ENCODE measurements around the gene ECM2.

The ECM2 gene

DNA sequence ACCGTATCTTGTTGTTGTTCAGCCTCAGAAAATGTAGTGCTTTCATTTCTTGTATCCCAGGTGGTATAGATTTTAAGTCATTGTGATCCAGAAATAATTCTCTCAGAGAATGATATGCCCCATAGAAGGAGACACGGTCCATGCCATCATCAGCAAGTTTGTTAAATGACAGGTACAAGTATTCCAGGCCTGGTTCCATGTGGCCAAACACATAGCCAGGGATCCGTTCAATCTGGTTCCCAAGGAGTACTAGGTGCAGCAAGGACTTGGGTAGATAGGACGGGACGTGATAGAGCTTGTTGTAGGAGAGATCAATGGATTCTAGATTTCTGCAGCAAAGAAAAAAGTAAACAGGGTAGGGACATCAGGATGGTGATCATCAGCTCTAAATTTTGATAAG is 35.1 kb downstream of the ECM2 start:
- no peak for DNase-seq (ENCODE audit: low spot score)

DNA sequence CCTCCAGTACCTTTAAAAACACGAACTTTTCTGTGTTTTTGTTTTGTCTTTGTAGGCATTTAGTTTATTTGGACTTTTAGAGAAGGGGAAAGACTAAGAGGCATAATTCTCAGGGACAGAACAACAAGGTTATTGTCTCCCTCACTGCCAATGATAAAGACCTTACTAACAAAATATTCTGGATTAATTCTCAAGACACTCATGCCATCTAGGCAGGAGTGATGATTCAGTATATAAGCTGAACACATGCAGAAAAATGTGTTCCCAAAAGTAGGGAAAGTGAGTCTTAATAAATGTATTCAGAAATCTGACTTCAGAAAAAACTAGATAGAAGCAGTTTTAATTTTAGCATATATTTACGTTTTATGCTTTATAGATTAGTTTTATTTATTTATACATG is 36.1 kb downstream of the ECM2 start:
- no peak for DNase-seq (ENCODE audit: low spot score)

DNA sequence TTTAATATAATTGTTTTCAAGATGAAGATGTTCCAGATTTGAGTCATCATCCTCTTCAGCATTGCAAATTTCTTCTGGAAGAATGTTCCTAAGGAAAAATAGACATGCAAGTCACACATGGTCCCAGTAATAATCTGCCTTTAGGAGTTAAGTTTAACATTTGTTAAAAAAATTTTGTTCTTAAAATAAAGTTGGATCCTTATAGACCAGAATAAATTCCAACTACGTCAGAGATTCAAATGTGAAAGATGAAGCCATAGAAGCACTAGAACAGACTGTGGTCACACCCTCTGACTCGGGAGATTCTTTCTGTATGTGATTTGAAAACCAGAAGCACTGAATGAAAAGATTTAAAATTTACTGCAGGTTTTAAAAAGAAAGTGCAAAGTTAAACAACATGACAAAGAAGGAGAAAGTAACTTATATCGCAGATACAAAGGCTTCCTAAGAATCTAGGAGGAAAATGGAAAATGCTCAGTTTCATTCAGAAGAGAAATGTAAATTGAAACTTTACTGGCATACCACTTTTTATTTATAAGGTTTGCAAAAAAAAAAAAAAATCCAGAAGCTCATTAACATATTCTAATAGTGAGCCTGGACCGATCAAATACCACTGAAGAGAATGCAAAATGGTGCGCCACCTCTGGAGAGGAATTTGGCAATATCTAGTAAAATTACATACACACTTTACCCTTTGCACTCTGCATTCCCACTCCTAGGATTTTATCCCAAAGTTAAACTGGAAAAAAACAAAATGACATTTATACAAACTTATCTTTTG is 39.2 kb downstream of the ECM2 start:
- DNase-seq (ENCODE audit: low spot score), result no peak

DNA sequence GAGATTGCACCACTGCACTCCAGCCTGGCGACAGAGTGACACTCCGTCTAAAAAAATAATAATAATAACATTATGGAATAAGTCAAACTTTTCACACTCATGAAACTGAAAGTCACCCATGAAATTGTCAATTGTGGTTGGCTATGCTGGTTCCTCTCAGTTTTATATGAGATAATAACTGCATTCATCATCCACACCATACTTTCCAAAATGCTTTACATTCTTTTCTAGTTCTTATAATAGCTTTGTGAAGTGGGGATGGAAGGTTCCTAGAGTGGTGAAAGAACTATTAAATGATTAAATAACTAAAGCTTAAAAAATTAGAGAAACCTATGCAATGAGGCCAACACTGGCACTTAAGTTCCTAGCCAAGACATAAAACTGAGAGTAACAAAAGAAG is 40.9 kb downstream of the ECM2 start:
- DNase-seq (ENCODE audit: low spot score), result no peak

DNA sequence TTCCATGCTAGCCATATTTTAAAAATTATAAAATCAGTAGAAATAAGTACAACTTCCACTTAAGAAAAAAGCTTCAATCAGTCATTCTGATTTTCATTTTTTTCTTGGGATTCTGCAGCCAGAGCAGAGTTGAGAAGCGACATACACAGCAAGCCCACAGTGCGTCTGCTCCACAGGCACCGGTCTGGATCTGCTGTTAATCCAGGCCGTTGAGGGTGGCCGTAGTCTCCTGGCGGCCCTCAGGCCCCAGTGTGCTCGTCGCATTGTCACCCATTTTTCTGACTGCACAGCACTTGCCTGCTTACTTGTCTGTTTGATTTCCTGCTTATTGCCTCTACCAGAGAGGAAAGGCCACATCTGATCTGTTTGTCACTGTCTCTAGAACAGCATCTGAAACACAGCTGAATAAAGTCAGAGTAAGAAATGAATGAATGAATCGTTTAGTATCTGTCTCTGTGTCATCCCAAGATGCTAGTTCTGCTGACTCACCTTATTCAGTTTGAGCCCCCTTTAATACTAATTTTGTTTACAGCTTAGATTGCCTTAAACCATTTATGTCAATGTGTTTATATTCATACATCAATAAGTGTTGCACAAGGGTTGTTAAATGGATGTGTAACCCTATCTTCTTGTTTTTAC is 41.9 kb downstream of the ECM2 start:
- no peak for DNase-seq (ENCODE audit: low spot score)

DNA sequence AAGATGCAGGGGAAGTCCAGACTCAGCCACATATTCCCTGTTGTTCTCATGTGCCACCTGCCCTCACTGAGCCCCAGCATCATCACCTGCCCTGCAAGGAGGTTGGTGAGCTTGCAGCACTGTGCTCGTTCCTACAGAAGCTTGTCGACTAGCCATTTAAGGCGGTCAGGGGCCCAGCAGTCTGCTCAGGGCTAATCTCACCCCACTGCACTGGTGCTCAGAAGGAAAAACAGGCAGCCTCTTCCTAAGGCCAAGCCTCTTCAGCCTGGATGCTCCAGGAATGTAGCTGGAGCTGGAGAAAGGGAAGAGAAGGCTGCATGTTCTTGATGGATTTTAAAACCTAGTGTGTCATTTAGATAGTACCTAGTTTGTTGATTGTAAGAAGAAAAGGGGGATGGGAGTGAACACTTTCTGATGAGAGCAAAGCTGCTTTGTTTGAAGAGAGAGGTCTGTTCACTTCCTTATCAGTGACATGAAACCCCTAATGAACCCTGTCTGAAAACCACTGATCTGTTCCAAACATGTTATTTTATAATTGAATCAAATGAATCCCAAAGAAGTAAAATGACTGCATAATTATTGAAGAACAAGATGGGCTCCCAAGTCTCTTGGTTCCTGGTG is 42.9 kb downstream of the ECM2 start:
- no peak for DNase-seq (ENCODE audit: low spot score)

DNA sequence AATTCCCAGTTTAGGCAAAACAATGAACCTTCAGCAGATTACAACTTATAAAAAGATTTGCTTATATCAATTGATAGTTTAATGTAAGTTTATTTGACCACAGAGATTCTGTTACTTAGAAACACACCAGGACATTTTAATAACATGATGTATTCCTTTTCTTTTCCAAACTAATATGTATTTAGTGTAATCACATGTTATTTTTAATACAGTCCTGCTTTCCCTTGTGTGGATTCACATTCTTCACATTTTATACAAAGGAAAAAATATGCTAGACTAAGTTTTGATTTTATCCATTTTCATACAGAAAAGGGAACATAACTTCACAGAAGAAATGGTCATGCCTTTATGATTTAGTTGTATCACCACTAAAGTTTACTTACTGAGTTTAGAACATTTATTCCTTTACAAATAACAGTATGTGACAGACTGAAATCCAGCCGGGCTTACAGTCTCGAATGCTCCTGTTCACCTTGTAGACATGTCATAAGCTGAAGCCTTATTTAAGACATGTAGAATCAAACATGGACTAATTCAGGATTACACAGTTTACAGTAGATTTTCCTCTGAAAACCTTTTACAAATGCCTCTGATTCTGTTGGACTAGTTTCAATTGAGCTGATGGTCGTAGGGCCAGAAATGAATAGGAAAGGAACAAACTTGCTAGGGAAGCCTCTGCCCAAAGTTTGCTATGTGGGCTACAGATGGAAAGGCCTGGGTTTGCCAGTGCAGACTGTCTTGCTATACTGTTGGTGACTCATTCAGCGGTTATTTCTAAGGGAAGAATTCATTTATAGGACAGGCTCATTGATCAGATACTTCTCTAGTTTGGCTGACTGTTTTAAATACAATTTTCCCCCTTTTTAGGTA is 46.9 kb downstream of the ECM2 start:
- DNase-seq (ENCODE audit: low spot score), result no peak

DNA sequence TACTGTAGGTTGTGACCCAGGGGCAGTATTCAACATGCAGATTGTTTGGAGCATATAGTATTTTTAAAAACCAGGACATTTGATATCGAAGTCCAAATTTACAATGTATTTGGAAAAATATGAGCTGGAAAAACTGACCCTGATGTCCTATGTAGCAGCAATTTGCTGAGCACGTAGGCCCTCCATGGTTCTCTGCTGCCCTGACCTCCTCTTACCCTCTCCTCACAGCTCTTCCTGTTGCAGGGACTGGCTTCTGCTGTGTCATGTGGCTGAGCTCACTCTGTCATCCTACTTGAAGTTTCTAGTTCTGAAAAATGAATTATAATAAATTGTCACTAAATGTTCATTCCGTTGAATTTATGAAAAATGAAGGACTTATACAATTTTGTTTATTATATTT is 49.4 kb downstream of the ECM2 start:
- no peak for DNase-seq (ENCODE audit: low spot score)

DNA sequence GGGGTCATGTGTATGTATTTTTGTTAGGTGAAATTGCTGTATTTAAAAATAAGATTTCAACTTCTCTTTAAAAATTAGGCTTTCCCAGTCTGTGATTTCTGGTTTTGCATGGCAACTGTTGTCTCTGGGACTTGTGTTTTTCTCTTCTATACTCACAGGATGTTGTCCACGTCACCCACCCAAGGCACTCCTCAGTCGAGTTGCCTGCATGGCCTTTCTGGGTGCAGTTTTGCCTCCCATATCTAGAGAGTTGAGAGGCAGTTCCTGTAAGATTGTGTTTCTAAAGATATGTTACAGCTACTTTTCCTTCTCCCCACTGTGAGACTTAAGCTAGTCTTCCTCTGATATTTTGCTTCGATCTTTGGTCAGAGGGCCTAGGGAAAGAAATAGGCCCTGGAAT is 51.2 kb downstream of the ECM2 start:
- DNase-seq (ENCODE audit: low spot score), result no peak

DNA sequence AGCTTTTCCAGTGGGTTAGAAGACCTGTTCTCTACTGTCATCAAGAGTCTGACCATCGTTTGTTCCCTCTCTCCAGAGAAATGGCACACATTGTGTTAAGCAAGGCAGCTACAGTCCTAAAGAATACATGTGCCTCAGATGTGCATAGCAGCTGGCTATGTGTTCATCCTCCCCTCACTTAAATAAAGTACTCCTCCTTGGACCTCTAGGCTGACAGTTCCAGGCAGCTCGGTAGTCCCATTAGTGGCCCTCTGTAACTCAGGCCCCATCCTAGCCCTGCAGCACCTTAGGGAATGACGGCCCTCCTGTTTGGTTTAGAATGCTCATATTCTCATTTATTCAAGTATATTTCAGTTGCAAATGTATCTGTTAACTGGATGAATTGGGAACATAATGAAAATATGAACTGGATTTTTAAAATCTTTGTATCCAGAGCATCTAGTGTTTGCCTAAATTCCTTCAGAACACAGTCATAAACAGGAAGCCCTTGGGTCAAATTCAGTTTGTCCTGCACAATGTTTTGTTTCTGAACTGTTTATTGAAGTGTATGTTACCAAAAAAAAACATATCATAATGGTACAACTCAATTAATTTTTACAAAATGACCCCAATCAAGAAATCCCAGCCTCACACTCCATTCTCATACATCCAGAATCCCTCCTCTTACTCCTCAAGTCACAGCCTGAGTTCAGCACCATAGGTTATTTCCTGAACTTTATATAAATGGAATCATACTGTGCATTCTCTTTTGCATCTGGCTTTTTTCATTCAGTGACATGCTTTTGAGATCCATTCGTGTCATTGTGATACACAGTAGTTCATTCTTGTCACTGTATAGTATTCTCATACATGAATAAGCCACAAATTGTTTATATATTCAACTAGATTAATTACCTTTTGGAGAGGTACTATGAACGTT is 51.9 kb downstream of the ECM2 start:
- no peak for DNase-seq (ENCODE audit: low spot score)

DNA sequence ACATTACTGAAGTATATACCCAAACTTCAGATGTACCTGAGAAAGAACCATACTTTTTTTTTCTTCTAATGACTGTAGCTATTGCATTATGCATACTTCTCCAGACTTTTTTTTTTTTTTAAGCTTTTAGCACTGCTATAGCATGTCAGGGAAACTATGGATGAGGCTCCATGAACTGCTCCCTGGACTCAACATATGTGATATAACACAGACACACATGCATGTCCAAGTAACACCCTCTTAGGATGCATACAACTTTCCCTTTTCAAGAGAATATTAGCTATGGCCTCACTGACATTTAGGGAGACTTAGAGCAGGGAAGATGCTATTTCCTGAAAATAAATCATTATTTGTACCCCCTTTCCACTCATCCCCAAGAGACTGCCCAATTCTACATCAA is 53.0 kb downstream of the ECM2 start:
- no peak for DNase-seq (ENCODE audit: low spot score)

DNA sequence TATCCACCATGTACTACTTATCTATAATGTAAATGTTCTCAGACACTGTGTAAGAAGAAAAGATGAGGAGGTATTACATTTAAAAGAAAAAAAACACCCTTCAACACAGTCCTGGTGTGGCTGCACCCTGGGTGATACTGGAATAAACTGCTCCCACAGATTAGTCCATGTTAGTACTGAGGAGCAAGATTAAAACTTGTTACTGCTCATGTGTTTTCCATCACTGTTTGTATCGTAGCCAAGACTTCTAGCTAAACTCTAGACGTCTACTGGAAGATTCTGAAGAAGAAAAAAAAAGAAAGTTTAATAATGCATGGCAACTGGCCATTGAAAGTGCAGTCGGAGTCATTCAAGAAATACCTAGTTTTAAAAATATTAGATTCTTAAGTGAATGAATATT is 53.5 kb downstream of the ECM2 start, which contains the start of gene ASPN:
Gene ASPN, minus strand, starts transcription at position 178 of the 400 bp plus-strand sequence.
- no peak for DNase-seq (ENCODE audit: low spot score)

DNA sequence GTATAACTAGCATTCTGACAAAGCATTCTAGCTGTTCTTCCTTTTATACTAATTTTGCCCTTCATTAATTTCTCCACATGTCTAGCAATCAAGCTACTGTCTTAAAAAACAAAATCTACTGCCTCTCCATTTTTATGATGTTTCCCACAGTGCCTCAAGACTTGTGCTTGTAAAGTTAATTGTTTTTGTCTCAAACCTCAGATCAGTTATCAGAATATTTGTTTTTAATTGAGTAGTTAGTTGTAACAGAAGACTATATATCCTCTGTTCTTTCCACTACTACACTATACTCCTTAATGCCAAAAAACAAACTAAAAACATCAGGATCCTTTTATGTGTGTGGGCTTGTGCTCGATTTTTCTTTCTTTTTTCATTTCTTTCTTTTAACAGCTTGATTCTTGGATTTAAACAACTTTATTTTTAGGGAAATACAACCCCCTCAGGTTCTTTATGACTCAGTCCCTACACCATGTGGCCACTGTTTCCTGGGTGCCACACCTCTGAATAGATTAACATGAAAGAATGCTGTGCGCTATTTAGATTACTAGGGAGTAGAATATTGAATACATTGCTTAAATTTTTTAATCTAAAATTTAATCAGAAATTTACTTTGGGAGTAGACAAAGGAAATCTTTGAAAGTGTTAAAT is 54.7 kb downstream of the ECM2 start:
- peak; percentile 44 for DNase-seq (ENCODE audit: low spot score)

DNA sequence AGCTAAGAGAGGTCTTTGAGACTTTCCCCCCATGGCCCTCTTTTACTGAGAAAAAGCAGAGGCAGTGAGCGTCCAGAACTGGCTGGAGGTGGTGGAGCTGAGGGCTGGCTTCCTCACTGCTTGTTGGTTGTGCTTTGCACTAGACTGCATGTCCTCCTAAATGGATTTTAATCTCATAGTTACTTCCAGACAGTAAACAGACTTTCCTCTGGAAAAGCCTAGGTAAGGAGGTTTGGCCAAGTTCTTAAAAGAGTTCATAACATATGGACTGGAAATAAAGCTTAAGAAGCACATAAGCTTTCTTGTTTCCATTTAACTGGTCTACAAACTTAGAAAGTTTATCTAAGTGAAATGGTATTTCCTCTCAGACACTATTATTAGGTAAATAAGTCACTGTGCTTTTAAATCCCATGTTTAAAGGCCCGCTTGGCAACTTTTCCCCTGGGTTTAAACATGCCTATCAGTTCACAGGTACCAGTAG is 55.5 kb downstream of the ECM2 start:
- DNase-seq (ENCODE audit: low spot score), result no peak

DNA sequence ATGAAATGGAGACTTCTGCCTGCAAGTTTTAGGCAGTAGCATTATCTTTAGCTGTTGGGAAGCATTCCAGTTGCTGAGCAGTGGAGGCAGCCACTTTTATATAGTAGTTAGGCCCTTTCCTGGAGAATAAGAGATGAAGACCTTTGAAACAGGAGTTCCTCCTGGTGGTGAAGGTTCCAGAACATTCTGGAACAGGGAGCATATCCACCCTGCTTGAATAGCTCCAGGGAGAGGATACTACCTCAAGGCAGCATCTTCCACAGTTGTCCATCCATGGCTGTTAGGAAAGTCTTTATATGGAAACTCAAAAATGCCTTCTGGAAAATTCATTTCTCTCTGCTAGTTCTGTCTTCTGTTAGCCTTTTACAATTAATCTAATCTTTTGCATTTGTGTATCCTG is 56.4 kb downstream of the ECM2 start:
- DNase-seq (ENCODE audit: low spot score), result no peak

DNA sequence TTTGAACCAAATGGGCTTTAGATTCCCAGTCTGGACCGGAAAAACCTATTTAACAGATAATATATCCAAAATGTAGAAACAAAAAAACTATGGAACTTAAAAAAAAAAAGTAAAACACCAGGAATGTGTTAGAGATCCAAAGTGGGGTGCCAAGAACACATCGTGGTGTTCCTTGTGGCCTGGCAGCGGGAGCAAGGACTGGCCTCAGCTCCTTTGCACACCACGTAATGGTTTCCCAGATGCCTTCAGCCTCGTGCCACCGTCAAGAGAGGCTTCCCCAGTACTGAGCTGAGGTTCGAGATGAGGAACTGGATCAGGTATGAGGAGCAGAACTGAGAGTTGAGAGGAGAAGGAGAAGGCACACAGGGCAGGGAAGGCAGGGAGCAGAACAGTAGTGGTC is 57.0 kb downstream of the ECM2 start:
- no peak for DNase-seq (ENCODE audit: low spot score)

DNA sequence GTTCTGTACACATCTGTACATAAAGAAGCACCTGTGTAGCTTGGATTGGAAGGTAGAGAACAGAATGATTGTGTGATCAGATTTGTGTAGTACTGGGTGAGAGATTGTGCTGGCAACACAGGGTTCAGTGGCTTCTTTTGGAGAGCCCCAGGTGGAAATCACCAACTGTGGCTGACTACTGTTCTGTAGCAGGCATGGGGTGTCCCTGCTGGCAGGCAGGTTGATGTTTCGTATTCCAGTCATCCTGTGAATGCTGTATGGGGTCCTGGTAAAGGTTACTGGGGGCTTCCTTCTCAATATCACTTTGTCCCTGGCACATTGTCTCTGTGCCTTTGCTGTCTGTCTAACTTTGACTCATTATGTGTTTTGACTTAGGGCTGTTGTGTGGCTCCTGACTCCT is 58.8 kb downstream of the ECM2 start:
- no peak for DNase-seq (ENCODE audit: low spot score)

DNA sequence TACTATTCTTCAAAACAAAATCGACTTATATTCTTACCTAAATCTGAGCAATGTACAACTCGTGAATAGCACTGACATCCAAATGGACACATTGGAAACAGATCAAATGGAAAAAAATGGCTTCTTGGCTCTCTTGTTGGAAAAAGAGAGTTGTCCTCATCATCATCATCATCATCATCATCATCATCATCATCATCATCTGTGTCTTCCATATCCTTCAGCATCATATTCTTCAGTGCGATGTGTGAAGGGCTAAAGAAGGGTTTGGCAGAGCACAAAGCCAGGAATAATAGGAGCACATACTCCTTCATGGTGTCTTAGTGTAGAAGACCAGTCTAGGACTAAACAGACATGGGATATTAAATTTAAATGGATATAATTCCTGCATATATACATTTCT is 61.2 kb downstream of the ECM2 start:
- no peak for DNase-seq (ENCODE audit: low spot score)

DNA sequence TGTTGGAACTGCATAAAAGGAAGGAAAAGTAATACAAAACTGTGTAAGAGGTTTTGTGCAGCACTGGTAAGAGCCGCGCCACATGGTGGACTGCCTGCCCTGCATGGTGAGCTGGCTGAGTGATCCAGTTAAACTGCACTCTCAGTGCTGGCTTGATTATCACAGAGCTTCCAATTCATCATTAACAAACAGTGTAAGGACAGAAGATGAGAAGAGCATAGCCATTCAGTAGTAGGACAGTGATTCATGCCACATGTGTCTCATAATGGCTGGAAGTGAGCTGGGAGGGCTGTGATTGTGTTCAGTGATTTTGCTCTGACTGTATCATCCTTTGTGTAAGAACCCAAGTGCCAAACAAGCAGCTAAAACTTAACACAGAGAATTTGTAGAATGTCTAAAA is 67.6 kb downstream of the ECM2 start:
- DNase-seq (ENCODE audit: low spot score), result peak; percentile 74

DNA sequence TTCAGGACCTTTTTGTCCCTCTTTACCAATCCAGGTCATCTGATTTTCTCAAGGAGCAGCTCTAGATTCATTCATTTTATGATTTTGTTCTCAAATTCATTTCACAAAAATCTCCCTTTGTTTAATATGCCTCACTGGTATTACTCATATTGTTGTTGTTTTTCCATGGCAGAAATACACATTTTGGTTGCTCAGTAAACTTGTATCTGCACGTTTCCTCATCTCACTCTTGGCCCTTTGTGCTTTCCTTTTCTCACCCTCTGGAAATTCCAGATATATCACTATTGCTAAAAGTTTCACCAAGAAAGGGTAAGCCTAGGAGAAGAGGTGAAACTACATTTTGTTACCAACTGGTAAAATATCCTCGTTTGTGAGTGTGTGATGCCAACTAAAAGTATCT is 68.3 kb downstream of the ECM2 start:
- DNase-seq (ENCODE audit: low spot score), result no peak

DNA sequence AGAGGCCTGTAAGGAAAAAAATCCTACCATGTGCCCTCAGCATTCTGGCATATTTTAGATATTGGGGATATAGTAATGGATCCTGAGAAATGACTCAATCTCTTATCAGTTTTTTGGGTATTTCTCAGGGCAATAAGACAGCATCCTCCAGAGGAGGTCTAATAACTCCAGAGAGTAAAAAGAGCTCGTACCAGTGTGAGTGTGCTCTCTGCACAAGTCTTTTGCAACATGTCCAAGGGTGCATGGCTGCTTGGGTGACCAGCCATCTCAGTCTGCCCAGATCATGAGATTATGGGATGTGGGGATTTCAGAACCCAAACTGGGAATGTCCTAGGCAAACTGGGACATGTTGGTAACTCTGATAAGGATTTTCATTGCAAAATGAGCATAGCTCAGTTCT is 68.7 kb downstream of the ECM2 start:
- DNase-seq (ENCODE audit: low spot score), result no peak
